Gastroesophageal sphincter (tissue), 3 donors: ENCODE measurements around the gene ANGPT4.

Experiments used
- EP300 ChIP-seq: sonication (generic); formaldehyde crosslinking; IDR thresholded peaks from one replicate; pipeline ENCODE4 v1.6.1; 2017; ENCODE audit warnings: antibody characterized with exemption, mild to moderate bottlenecking
- POLR2A ChIP-seq, 2 donors: fragments of 450-650 bp; IDR thresholded peaks; one replicate each; pipeline ENCODE4 v1.6.1; 2017; ENCODE audit warnings: antibody characterized with exemption in 2 of 2, mild to moderate bottlenecking in 2 of 2, moderate library complexity in 1 of 2
- POLR2AphosphoS5 ChIP-seq: sonication (generic); formaldehyde crosslinking; IDR thresholded peaks from one replicate; pipeline ENCODE4 v1.6.1; 2017; ENCODE audit warnings: antibody characterized with exemption
- TF ChIP-seq, protein P1 (sequence below), 4 experiments: fragments of 200-600 bp in 2 of 4; fragments of 450-650 bp in 2 of 4; sonication (generic) in 1 of 4; IDR thresholded peaks; one replicate each; pipeline ENCODE4 v1.5.1; 2017 to 2019; ENCODE audit warnings: antibody characterized with exemption in 4 of 4, mild to moderate bottlenecking in 2 of 4, moderate library complexity in 2 of 4

DNA sequence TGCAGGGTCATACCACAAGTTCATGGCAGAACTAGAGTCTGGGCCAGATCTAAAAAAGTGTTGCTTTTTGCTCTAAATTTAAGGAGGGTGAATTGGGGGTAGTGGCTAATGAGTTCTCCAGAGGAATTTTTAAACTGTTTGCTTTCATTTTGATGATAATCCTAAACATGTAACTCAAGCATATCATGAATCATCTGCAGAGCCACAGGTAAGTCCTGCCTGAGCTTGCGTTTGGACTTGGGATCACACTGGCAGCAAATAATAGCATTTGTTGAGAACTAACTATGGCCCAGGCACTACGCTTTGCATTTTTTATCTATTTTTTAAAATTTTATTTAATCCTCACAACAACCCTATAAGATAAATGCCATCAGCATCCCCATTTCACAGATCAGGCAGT lies 55.2 kb downstream of the ANGPT4 start:
- TF ChIP-seq, protein P1, sequence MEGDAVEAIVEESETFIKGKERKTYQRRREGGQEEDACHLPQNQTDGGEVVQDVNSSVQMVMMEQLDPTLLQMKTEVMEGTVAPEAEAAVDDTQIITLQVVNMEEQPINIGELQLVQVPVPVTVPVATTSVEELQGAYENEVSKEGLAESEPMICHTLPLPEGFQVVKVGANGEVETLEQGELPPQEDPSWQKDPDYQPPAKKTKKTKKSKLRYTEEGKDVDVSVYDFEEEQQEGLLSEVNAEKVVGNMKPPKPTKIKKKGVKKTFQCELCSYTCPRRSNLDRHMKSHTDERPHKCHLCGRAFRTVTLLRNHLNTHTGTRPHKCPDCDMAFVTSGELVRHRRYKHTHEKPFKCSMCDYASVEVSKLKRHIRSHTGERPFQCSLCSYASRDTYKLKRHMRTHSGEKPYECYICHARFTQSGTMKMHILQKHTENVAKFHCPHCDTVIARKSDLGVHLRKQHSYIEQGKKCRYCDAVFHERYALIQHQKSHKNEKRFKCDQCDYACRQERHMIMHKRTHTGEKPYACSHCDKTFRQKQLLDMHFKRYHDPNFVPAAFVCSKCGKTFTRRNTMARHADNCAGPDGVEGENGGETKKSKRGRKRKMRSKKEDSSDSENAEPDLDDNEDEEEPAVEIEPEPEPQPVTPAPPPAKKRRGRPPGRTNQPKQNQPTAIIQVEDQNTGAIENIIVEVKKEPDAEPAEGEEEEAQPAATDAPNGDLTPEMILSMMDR (IDR thresholded peaks at IDR 0.05): no peak
- TF ChIP-seq POLR2A (IDR thresholded peaks at IDR 0.05): no peak
- no peak for TF ChIP-seq POLR2AphosphoS5
- TF ChIP-seq EP300: no peak
